Activated naive CD4-positive, alpha-beta T cell treated with anti-CD3 and anti-CD28 coated beads, Interleukin-2, amount 10 ng/mL, durations not matched to agents 7 days and 5 days (primary cell): ENCODE measurements around the gene ZGLP1.

Experiments
- CTCF ChIA-PET: fragments of 350-600 bp; sonication (Branson Sonifier 250); formaldehyde crosslinking; loops from one replicate; lab custom pipeline; 2021; ENCODE audit warnings: antibody characterized with exemption; lab: Charles Lee
- DNase-seq: peaks from one replicate; pipeline ENCODE4 v3.0.0-alpha.2; 2020
- H3K27ac Mint-ChIP-seq: one replicate; pipeline ENCODE4 v1.8.0; 2021; ENCODE audit warnings: mild to moderate bottlenecking, moderate library complexity, mixed read lengths
- H3K27me3 Mint-ChIP-seq: one replicate; pipeline ENCODE4 v1.8.0; 2021; ENCODE audit warnings: mild to moderate bottlenecking, mixed read lengths
- H3K36me3 Mint-ChIP-seq: one replicate; pipeline ENCODE4 v1.8.0; 2021; ENCODE audit warnings: mixed read lengths
- H3K4me1 Mint-ChIP-seq: one replicate; pipeline ENCODE4 v1.8.0; 2021; ENCODE audit warnings: mixed read lengths
- H3K4me3 Mint-ChIP-seq: one replicate; pipeline ENCODE4 v1.8.0; 2021; ENCODE audit warnings: mild to moderate bottlenecking, moderate library complexity, mixed read lengths
- H3K9me3 Mint-ChIP-seq: one replicate; pipeline ENCODE4 v1.8.0; 2021; ENCODE audit warnings: mixed read lengths

The ZGLP1 gene

DNA sequence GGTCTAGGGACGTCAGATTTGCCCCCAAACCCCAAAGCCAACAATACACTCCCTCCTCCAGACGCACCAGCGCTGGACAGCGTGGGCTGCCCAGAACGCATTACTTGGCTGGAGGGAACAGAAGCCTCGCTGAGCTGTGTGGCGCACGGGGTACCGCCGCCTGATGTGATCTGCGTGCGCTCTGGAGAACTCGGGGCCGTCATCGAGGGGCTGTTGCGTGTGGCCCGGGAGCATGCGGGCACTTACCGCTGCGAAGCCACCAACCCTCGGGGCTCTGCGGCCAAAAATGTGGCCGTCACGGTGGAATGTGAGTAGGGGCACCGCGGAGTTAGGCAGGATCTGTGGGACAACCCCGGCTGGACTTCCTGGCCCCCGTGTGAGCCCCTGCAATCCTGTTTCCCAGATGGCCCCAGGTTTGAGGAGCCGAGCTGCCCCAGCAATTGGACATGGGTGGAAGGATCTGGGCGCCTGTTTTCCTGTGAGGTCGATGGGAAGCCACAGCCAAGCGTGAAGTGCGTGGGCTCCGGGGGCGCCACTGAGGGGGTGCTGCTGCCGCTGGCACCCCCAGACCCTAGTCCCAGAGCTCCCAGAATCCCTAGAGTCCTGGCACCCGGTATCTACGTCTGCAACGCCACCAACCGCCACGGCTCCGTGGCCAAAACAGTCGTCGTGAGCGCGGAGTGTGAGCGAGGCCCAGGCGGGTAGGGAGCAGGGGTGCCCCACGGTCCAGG lies 15.8 kb downstream of the ZGLP1 start:
- peak overlapping the region; percentile 88 for H3K27ac Mint-ChIP-seq
- H3K9me3 Mint-ChIP-seq: peaks cover 2% of the 10 kb centered on the region
- CTCF ChIA-PET: interaction anchor here (1.9 kb wide), 1 partner anchor 35 kb away, joined by 5 read pairs; no protein-coding TSS in a partner anchor
- H3K4me1 Mint-ChIP-seq: peaks cover 59% of the 10 kb centered on the region
- peaks cover 17% of the 10 kb centered on the region for H3K36me3 Mint-ChIP-seq
- peaks cover 100% of the 10 kb centered on the region for H3K27me3 Mint-ChIP-seq
- no peak for DNase-seq
- H3K4me3 Mint-ChIP-seq: no peak overlapping the region

DNA sequence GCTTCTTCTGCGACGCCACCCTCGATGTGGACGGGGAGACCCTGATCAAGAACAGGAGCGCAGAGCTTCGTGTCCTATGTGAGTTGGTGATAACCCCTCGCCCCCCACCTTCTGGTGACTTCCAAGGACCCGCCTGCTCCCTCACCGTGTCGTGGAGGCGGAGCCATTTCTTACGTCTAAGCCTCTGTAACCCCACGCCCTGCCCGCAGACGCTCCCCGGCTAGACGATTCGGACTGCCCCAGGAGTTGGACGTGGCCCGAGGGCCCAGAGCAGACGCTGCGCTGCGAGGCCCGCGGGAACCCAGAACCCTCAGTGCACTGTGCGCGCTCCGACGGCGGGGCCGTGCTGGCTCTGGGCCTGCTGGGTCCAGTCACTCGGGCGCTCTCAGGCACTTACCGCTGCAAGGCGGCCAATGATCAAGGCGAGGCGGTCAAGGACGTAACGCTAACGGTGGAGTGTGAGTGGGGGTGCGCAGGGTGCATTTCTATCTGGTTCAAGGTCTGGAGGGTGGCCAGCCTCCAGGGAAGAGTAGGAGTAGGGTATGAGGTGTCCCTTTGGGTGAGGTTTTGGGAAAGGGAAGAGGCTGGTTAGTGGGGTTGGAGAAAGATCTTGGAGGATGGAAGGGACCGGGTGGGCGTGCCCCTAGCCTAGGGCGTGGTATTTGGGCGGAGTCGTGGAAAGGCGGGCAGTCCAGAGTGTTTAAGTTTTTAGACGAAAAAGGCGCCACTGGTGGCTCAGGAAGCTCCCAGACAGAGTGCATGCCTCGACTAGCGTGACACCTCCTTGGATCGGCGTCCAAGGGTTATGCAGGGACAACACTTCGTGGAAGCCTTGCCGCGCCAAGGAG lies 16.6 kb downstream of the ZGLP1 start:
- Mint-ChIP-seq H3K4me3 (peak overlapping the region; percentile 52), H3K9me3 (peaks cover 2% of the 10 kb centered on the region), H3K27ac (peak overlapping the region; percentile 88), H3K4me1 (peaks cover 65% of the 10 kb centered on the region), H3K27me3 (peaks cover 100% of the 10 kb centered on the region), H3K36me3 (peaks cover 17% of the 10 kb centered on the region)
- DNase-seq: no peak
- CTCF ChIA-PET: interaction anchor here (1.8 to 2.2 kb wide), 2 partner anchors 23 to 33 kb away, joined by 9 to 20 read pairs; partner anchors contain the start of gene ICAM1

DNA sequence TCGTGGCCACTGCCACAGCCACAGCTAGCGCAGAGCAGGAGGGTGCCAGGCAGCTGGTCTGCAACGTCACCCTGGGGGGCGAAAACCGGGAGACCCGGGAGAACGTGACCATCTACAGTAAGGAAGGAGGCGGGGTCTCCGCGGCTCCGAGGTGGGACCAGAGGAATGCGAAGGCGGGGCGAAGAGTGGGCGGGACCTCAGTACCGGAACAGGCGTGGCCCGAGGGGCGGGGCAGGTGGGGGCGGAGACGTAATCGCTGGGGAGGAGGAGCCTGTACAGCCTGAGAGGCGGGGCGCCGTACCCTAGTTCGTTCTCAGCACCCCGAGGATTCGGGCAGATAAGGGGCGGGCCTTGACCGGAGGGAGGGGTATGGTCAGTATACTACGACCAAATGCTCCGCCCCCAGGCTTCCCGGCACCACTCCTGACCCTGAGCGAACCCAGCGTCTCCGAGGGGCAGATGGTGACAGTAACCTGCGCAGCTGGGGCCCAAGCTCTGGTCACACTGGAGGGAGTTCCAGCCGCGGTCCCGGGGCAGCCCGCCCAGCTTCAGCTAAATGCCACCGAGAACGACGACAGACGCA lies 17.3 kb downstream of the ZGLP1 start:
- peak overlapping the region; percentile 68 for H3K27ac Mint-ChIP-seq
- CTCF ChIA-PET: interaction anchor here (0.6 to 2.2 kb wide), 4 partner anchors 22 to 96 kb away, joined by 3 to 20 read pairs (median 7); partner anchors contain the start of gene ICAM1
- H3K4me3 Mint-ChIP-seq: peak overlapping the region; percentile 54
- H3K27me3 Mint-ChIP-seq: peaks cover 100% of the 10 kb centered on the region
- peaks cover 2% of the 10 kb centered on the region for H3K9me3 Mint-ChIP-seq
- DNase-seq: peak; percentile 75
- peaks cover 18% of the 10 kb centered on the region for H3K36me3 Mint-ChIP-seq
- peaks cover 72% of the 10 kb centered on the region for H3K4me1 Mint-ChIP-seq

DNA sequence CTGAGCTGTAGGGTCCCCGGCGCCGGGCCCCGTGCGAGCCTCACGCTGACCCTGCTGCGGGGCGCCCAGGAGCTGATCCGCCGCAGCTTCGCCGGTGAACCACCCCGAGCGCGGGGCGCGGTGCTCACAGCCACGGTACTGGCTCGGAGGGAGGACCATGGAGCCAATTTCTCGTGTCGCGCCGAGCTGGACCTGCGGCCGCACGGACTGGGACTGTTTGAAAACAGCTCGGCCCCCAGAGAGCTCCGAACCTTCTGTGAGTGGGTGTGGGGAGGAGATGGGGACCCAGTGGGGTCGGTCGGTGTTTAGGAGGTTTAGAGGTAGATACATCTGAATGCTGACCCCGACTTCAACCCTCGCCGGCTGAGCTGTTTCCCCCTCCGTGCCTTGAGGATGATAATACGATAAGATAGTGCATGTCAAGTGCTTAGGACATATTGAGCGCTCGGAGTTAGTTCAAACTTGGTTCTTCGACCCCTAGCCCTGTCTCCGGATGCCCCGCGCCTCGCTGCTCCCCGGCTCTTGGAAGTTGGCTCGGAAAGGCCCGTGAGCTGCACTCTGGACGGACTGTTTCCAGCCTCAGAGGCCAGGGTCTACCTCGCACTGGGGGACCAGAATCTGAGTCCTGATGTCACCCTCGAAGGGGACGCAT lies 17.9 kb downstream of the ZGLP1 start:
- Mint-ChIP-seq H3K36me3 (peaks cover 19% of the 10 kb centered on the region), H3K27me3 (peaks cover 100% of the 10 kb centered on the region), H3K27ac (peak overlapping the region; percentile 68), H3K4me3 (peak overlapping the region; percentile 68), H3K9me3 (peaks cover 2% of the 10 kb centered on the region), H3K4me1 (peaks cover 77% of the 10 kb centered on the region)
- no peak for DNase-seq
- CTCF ChIA-PET: interaction anchor here (0.6 to 2.2 kb wide), 5 partner anchors 21 to 126 kb away, joined by 3 to 20 read pairs (median 5); partner anchors contain the start of gene ICAM1

DNA sequence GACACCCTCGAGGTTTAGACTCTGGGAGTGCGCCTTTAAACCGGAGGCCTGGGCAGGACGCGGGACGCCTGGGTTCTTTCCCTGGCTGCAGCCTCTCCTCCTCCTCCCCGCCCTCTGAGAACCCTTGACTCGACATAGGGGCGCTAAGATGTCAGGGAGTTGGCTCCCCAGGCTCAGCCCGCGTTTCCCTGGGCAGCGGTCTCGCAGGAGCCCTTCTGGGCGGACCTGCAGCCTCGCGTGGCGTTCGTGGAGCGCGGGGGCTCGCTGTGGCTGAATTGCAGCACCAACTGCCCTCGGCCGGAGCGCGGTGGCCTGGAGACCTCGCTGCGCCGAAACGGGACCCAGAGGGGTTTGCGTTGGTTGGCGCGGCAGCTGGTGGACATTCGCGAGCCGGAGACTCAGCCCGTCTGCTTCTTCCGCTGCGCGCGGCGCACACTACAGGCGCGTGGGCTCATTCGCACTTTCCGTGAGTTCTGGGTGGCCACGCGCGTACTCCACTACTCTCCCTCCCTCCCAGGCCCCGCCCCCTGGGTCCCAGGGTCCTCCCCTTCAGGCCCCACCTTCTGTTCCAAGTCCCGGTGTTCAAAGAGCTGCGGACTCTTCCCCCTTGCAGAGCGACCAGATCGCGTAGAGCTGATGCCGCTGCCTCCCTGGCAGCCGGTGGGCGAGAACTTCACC lies 18.6 kb downstream of the ZGLP1 start:
- H3K27ac Mint-ChIP-seq: peak overlapping the region; percentile 76
- peaks cover 97% of the 10 kb centered on the region for H3K27me3 Mint-ChIP-seq
- peak overlapping the region; percentile 68 for H3K4me3 Mint-ChIP-seq
- peak; percentile 74 for DNase-seq
- peaks cover 24% of the 10 kb centered on the region for H3K36me3 Mint-ChIP-seq
- peaks cover 2% of the 10 kb centered on the region for H3K9me3 Mint-ChIP-seq
- CTCF ChIA-PET: interaction anchor here (0.5 to 2.2 kb wide), 5 partner anchors 21 to 265 kb away, joined by 3 to 20 read pairs (median 5); partner anchors contain the start of gene ICAM1
- peaks cover 82% of the 10 kb centered on the region for H3K4me1 Mint-ChIP-seq

DNA sequence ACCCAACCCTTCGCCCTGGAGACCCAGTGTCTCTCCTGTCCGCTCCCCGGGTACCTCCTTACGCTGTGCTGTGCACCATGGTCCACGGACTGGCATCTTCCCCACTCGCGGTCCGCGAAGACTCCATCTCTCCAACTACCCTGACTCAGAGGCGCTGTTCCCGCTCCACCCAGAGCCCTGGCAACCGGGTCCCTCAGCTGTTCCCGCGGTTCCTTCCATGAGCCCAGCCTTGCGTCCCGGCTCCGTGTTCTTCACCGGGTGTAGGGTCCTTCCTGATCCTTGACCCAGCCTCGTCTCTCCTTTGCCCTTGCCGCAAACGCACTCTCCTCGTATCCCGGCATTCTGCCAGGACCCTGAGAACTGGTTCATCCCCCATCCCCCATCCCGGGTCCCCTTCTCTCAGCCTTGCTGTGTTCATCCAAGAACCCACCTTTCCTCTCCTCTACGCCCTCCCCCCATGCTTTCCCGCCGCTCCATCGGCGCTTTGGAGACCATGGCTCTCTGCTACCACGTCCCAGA lies 19.2 kb downstream of the ZGLP1 start:
- Mint-ChIP-seq H3K4me1 (peaks cover 82% of the 10 kb centered on the region), H3K9me3 (peaks cover 2% of the 10 kb centered on the region), H3K27me3 (peaks cover 91% of the 10 kb centered on the region), H3K4me3 (peak overlapping the region; percentile 68), H3K36me3 (peaks cover 28% of the 10 kb centered on the region), H3K27ac (peak overlapping the region; percentile 76)
- DNase-seq: peak; percentile 33
- CTCF ChIA-PET: interaction anchor here (0.5 to 2.0 kb wide), 3 partner anchors 20 to 265 kb away, joined by 3 to 18 read pairs (median 5); partner anchors contain the start of gene ICAM1

DNA sequence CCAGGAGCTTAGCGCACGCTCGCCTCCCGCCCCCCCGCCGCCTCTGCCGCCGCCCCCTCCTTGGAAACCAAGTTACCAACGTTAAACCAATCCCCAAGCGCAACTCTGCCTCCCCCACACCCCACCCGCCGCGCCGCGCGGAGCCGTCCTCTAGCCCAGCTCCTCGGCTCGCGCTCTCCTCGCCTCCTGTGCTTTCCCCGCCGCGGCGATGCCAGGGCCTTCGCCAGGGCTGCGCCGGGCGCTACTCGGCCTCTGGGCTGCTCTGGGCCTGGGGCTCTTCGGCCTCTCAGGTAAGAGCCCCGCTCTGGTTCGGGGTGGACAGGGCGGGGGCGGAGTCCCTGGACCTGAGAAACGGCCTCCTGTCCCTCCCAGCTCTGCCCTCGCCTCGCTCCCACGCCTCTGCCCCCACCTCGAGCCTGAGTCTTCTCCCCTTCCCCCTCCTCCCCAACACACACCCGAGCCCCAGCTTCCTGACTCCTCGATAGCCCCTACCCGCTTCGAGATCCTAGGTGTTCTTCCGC lies 19.7 kb downstream of the ZGLP1 start, which contains the start of gene ICAM5:
Gene ICAM5 (plus strand): TSS at position 117 of the 521 bp plus-strand sequence. CDS start 92 bp downstream, at position 209.
- peak; percentile 52 for DNase-seq
- Mint-ChIP-seq H3K36me3 (peaks cover 33% of the 10 kb centered on the region), H3K27ac (peak within 1 kb of the TSS; percentile 76), H3K4me3 (peak within 1 kb of the TSS; percentile 68), H3K27me3 (peaks cover 86% of the 10 kb centered on the region), H3K9me3 (peaks cover 2% of the 10 kb centered on the region), H3K4me1 (peaks cover 85% of the 10 kb centered on the region)
- CTCF ChIA-PET: interaction anchor here (1.3 to 2.0 kb wide), 4 partner anchors 19 to 131 kb away, joined by 3 to 18 read pairs (median 6); partner anchors contain the start of genes ICAM1 and PDE4A

DNA sequence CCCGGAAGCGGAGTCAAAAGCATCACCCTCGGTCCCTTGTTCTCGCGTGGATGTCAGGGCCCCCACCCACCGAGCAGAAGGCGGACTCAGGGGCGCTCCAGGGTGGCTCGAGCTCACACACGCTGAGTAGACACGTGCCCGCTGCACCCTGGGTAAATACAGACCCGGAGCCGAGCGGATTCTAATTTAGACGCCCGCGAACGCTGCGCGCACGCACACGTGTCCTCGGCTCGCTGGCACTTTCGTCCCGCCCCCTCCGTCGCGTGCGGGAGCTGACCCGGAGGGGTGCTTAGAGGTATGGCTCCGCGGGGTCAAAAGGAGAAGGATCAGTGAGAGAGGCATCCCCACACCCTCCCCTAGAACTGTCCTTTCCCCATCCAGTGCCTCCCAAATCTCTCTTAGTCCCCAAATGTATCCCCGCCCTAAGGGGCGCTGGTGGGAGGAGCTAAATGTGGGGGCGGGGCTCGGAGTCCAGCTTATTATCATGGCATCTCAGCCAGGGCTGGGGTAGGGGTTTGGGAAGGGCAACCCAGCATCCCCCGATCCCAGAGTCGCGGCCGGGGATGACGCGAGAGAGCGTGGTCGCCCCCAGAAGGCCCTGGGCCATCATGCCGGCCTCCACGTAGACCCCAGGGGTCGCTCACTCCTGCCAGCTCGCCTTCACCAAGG lies 20.3 kb downstream of the ZGLP1 start:
- peaks cover 2% of the 10 kb centered on the region for H3K9me3 Mint-ChIP-seq
- peaks cover 80% of the 10 kb centered on the region for H3K4me1 Mint-ChIP-seq
- DNase-seq: peak; percentile 74
- H3K27me3 Mint-ChIP-seq: peaks cover 80% of the 10 kb centered on the region
- peaks cover 39% of the 10 kb centered on the region for H3K36me3 Mint-ChIP-seq
- H3K27ac Mint-ChIP-seq: no peak overlapping the region
- H3K4me3 Mint-ChIP-seq: peak overlapping the region; percentile 59
- CTCF ChIA-PET: interaction anchor here (0.8 to 2.0 kb wide), 6 partner anchors 19 to 131 kb away, joined by 3 to 18 read pairs (median 4); partner anchors contain the start of genes ICAM1 and PDE4A

DNA sequence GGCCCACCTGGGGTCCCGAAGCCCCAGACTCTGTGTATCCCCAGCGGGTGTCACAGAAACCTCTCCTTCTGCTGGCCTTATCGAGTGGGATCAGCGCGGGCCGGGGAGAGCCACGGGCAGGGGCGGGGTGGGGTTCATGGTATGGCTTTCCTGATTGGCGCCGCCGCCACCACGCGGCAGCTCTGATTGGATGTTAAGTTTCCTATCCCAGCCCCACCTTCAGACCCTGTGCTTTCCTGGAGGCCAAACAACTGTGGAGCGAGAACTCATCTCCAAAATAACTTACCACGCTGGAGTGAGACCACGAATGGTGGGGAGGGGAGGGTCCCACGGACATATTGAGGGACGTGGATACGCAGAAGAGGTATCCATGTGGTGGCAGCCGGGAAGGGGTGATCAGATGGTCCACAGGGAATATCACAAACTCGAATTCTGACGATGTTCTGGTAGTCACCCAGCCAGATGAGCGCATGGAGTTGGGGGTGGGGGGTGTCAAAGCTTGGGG lies 20.9 kb downstream of the ZGLP1 start:
- H3K27me3 Mint-ChIP-seq: peaks cover 74% of the 10 kb centered on the region
- H3K36me3 Mint-ChIP-seq: peaks cover 44% of the 10 kb centered on the region

DNA sequence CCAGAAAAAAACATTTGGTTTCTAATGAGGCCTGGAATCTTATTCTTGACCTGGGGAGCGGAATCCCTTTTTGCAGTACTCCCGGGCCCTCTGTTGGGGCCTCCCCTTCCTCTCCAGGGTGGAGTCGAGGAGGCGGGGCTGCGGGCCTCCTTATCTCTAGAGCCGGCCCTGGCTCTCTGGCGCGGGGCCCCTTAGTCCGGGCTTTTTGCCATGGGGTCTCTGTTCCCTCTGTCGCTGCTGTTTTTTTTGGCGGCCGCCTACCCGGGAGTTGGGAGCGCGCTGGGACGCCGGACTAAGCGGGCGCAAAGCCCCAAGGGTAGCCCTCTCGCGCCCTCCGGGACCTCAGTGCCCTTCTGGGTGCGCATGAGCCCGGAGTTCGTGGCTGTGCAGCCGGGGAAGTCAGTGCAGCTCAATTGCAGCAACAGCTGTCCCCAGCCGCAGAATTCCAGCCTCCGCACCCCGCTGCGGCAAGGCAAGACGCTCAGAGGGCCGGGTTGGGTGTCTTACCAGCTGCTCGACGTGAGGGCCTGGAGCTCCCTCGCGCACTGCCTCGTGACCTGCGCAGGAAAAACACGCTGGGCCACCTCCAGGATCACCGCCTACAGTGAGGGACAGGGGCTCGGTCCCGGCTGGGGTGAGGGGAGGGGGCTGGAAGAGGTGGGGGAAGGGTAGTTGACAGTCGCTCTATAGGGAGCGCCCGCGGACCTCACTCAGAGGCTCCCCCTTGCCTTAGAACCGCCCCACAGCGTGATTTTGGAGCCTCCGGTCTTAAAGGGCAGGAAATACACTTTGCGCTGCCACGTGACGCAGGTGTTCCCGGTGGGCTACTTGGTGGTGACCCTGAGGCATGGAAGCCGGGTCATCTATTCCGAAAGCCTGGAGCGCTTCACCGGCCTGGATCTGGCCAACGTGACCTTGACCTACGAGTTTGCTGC lies 22.5 kb downstream of the ZGLP1 start, which contains the start of gene ICAM4:
Gene ICAM4 (plus strand): TSS at position 153 of the 935 bp plus-strand sequence. CDS start 58 bp downstream, at position 211.
- CTCF ChIA-PET: interaction anchor here (0.6 to 2.5 kb wide), 6 partner anchors 10 to 224 kb away, joined by 3 to 15 read pairs (median 3); partner anchors contain the start of genes ICAM1 and TYK2
- Mint-ChIP-seq H3K4me3 (peak within 1 kb of the TSS; percentile 63), H3K36me3 (peaks cover 41% of the 10 kb centered on the region), H3K4me1 (peaks cover 65% of the 10 kb centered on the region), H3K9me3 (no peaks in the 10 kb centered on the region), H3K27me3 (peaks cover 58% of the 10 kb centered on the region), H3K27ac (peak within 1 kb of the TSS; percentile 84)
- DNase-seq: peak; percentile 75

More for the DNA sequence above, 20.9 kb downstream of the ZGLP1 start:
- Mint-ChIP-seq H3K9me3 (peaks cover 2% of the 10 kb centered on the region), H3K4me1 (peaks cover 79% of the 10 kb centered on the region), H3K27ac (no peak overlapping the region), H3K4me3 (peak overlapping the region; percentile 59)
- CTCF ChIA-PET: interaction anchor here (0.8 to 2.0 kb wide), 7 partner anchors 18 to 132 kb away, joined by 3 to 18 read pairs (median 4); partner anchors contain the start of genes ICAM1 and PDE4A
- DNase-seq: peak; percentile 56
